K562 (cell line): ENCODE measurements around the gene MIB2. TPM values are rescaled to one million over a fixed set of nuclear protein-coding genes. Genes with fewer than 3 reads are reported as not detected.

Experiments used
- BRD4 ChIP-seq: fragments of 200-600 bp; sonication (generic); IDR thresholded peaks from 2 replicates; pipeline ENCODE4 v1.6.1; 2017; ENCODE audit warnings: inconsistent platforms
- CCAR2 ChIP-seq: fragments of 200-400 bp; formaldehyde crosslinking; IDR thresholded peaks from 2 replicates; pipeline ENCODE4 v1.6.1; 2017; ENCODE audit warnings: mild to moderate bottlenecking, low read depth, low read length
- HNRNPUL1 ChIP-seq: fragments of 200-400 bp; formaldehyde crosslinking; IDR thresholded peaks from 2 replicates; pipeline ENCODE4 v1.6.1; 2017; ENCODE audit warnings: low read length
- MAFK ChIP-seq: IDR thresholded peaks from 2 replicates; pipeline ENCODE4 v1.6.1; 2011; ENCODE audit warnings: low read length, improper control_type of control experiment
- MCM2 ChIP-seq: fragments of 450-650 bp; IDR thresholded peaks from 2 replicates; pipeline ENCODE4 v1.6.1; 2017; ENCODE audit warnings: low read depth, mild to moderate bottlenecking
- POU5F1 ChIP-seq: fragments of 150-350 bp; IDR thresholded peaks from 2 replicates; pipeline ENCODE4 v1.6.1; 2014; ENCODE audit warnings: borderline replicate concordance, low read length, low read depth, mild to moderate bottlenecking; ENCODE audit not compliant: partially characterized antibody
- RFX5 ChIP-seq: IDR thresholded peaks from 2 replicates; pipeline ENCODE4 v1.6.1; 2011; ENCODE audit warnings: low read depth, mild to moderate bottlenecking, improper control_type of control experiment, low read length
- SIX5 ChIP-seq, 2 experiments: IDR thresholded peaks; 2 replicates each; pipeline ENCODE4 v1.6.1; 2011; ENCODE audit warnings: low read length in 2 of 2, borderline replicate concordance in 1 of 2, low read depth in 1 of 2, mild to moderate bottlenecking in 1 of 2, moderate library complexity in 1 of 2; ENCODE audit not compliant: insufficient read depth in 1 of 2
- SMAD1 ChIP-seq: fragments of 150-350 bp; IDR thresholded peaks from 2 replicates; pipeline ENCODE4 v1.6.1; 2014; ENCODE audit warnings: low read length, low read depth; ENCODE audit not compliant: partially characterized antibody
- SMAD3 ChIP-seq: fragments of 450-650 bp; formaldehyde crosslinking; conservative IDR thresholded peaks from 2 replicates; pipeline ENCODE4 v1.4.0; 2020; ENCODE audit warnings: mild to moderate bottlenecking
- SRSF3 ChIP-seq: fragments of 200-400 bp; formaldehyde crosslinking; IDR thresholded peaks from 2 replicates; pipeline ENCODE4 v1.6.1; 2016; ENCODE audit warnings: mild to moderate bottlenecking, low read length, moderate library complexity; ENCODE audit not compliant: insufficient read depth
- SRSF7 ChIP-seq: fragments of 200-400 bp; formaldehyde crosslinking; optimal IDR thresholded peaks from 2 replicates; pipeline ENCODE3; 2017; ENCODE audit warnings: mild to moderate bottlenecking, low read depth, low read length
- TFAM ChIP-seq: fragments of 250-450 bp; sonication (Bioruptor Pico); conservative IDR thresholded peaks from 2 replicates; pipeline ENCODE4 v1.5.0; 2021; ENCODE audit warnings: mild to moderate bottlenecking, moderate library complexity
- TFAP4 ChIP-seq: sonication (generic); formaldehyde crosslinking; IDR thresholded peaks from 2 replicates; pipeline ENCODE4 v1.8.0; 2022; ENCODE audit warnings: missing genetic modification reagents, mild to moderate bottlenecking, moderate library complexity, borderline replicate concordance
- ZFX ChIP-seq: sonication (generic); formaldehyde crosslinking; IDR thresholded peaks from 2 replicates; pipeline ENCODE4 v1.8.0; 2022; ENCODE audit warnings: mild to moderate bottlenecking, missing genetic modification reagents, moderate library complexity
- ZNF41 ChIP-seq: fragments of 250-450 bp; sonication (Bioruptor Pico); conservative IDR thresholded peaks from 2 replicates; pipeline ENCODE4 v1.4.0; 2020; ENCODE audit warnings: mild to moderate bottlenecking
- ZNF511 ChIP-seq: sonication (generic); formaldehyde crosslinking; IDR thresholded peaks from 2 replicates; pipeline ENCODE4 v1.8.0; 2022; ENCODE audit warnings: mild to moderate bottlenecking, missing genetic modification reagents
- ZNF639 ChIP-seq, 2 experiments: fragments of 200-800 bp in 1 of 2; sonication (Bioruptor generic) in 1 of 2; sonication (generic) in 1 of 2; formaldehyde crosslinking in 1 of 2; IDR thresholded peaks in 1 of 2; conservative IDR thresholded peaks in 1 of 2; 2 replicates each; pipeline versions ENCODE4 v1.5.0 to v1.6.1; 2016 to 2020; ENCODE audit warnings: missing compliant biosample characterization in 1 of 2, missing genetic modification characterization in 1 of 2, missing genetic modification reagents in 1 of 2
- ZNF655 ChIP-seq: fragments of 250-450 bp; sonication (Bioruptor Pico); IDR thresholded peaks from 2 replicates; pipeline ENCODE4 v1.5.0; 2021
- ZNF740 ChIP-seq, 3 experiments: fragments of 200-800 bp in 1 of 3; sonication (Bioruptor generic) in 1 of 3; sonication (generic) in 1 of 3; formaldehyde crosslinking in 1 of 3; IDR thresholded peaks; 2 replicates each; pipeline versions ENCODE4 v1.6.1 to v1.8.0; 2016 to 2022; ENCODE audit warnings: mild to moderate bottlenecking in 2 of 3, missing compliant biosample characterization in 2 of 3, missing genetic modification characterization in 2 of 3, missing genetic modification reagents in 1 of 3
- polyA plus RNA-seq, 8 experiments: library from polyadenylated mRNA; depleted of rRNA in 4 of 8; stranded (reverse) in 5 of 8; unstranded in 3 of 8; fragments of >200 nt; fragmentation: Nextera tagmentation in 2 of 8; fragmentation: Illumina TruSeq in 1 of 8; extraction: Ambion mirVana in 2 of 8; extraction: Trizol in 1 of 8; gene quantifications; 2 replicates each; pipeline versions ENCODE4 v1.2.1 to v1.2.3, GENCODE V29; 2011 to 2014; ENCODE audit warnings: inconsistent platforms in 1 of 8, missing spikeins in 1 of 8
- total RNA-seq, 7 experiments: library from RNA; depleted of rRNA in 6 of 7; stranded (reverse); fragments of >200 nt in 6 of 7; fragmentation: Illumina TruSeq in 2 of 7; extraction: Trizol in 2 of 7; gene quantifications; 2 replicates each; pipeline versions ENCODE4 v1.2.1 to v1.2.3, GENCODE V29; 2011 to 2021; ENCODE audit warnings: low replicate concordance in 1 of 7

MIB2 gene
- total and polyA plus RNA-seq, 9 of the 15 experiments (the other 6 are each of a cell fraction or from before 2014, with no cell fraction given) = 0.04 to 17.0 (median 4.9) TPM; not detected in 1

- no peak for TF ChIP-seq SIX5 (IDR thresholded peaks at IDR 0.05; ENCODE audit: borderline replicate concordance in 1 of 2, insufficient read depth in 1 of 2, low read depth in 1 of 2, low read length in 2 of 2)
- no peak for TF ChIP-seq TFAM
- no peak for TF ChIP-seq RFX5
- TF ChIP-seq ZNF639 (CRISPR knock-in tag; conservative IDR thresholded peaks at IDR 0.05 in 1 of 2, IDR thresholded peaks at IDR 0.05 in 1 of 2) = peak in 1 of 2 experiments; percentile 71; a peak in 2 of 4 replicates
- TF ChIP-seq MCM2 = no peak
- no peak for TF ChIP-seq MAFK
- no peak for TF ChIP-seq SRSF3
- no peak for TF ChIP-seq POU5F1
- TF ChIP-seq ZFX (CRISPR knock-in tag) = peak; percentile 46; the same call in 1 of the 2 replicates
- no peak for TF ChIP-seq SRSF7
- TF ChIP-seq HNRNPUL1 = no peak
- no peak for TF ChIP-seq CCAR2
- TF ChIP-seq BRD4 = no peak
- peak; percentile 44; the same call in 1 of the 2 replicates for TF ChIP-seq ZNF740 (CRISPR knock-in tag; IDR thresholded peaks at IDR 0.05)
- no peak for TF ChIP-seq ZNF740 (tag; IDR thresholded peaks at IDR 0.05)
- no peak for TF ChIP-seq ZNF41 (CRISPR knock-in tag)
- no peak for TF ChIP-seq SMAD3 (CRISPR knock-in tag)
- no peak for TF ChIP-seq ZNF655 (CRISPR knock-in tag)
- TF ChIP-seq TFAP4 = no peak; the same call in 1 of the 2 replicates
- TF ChIP-seq ZNF511 (CRISPR knock-in tag) = peak; percentile 56; the same call in 1 of the 2 replicates
- no peak for TF ChIP-seq SMAD1
Measured at GRCh38 chr1:1599935-1600860, 15.1 kb upstream of the MIB2 start, which contains the start of gene FNDC10 (continued).
